ENCODE results near the gene GNA14. TPM values are rescaled to one million over a fixed set of nuclear protein-coding genes. Genes with fewer than 3 reads are reported as not detected.

Gene GNA14
- total RNA-seq, 1 donor from 2014 or later: 0.22 TPM

- TF ChIP-seq, protein P1, sequence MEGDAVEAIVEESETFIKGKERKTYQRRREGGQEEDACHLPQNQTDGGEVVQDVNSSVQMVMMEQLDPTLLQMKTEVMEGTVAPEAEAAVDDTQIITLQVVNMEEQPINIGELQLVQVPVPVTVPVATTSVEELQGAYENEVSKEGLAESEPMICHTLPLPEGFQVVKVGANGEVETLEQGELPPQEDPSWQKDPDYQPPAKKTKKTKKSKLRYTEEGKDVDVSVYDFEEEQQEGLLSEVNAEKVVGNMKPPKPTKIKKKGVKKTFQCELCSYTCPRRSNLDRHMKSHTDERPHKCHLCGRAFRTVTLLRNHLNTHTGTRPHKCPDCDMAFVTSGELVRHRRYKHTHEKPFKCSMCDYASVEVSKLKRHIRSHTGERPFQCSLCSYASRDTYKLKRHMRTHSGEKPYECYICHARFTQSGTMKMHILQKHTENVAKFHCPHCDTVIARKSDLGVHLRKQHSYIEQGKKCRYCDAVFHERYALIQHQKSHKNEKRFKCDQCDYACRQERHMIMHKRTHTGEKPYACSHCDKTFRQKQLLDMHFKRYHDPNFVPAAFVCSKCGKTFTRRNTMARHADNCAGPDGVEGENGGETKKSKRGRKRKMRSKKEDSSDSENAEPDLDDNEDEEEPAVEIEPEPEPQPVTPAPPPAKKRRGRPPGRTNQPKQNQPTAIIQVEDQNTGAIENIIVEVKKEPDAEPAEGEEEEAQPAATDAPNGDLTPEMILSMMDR (IDR thresholded peaks at IDR 0.05): no peak
- DNase-seq (ENCODE audit: low spot score): no peak
- no peak overlapping the region for H3K4me3 Mint-ChIP-seq (ENCODE audit: unreplicated experiment)
- H3K27ac Mint-ChIP-seq (ENCODE audit: unreplicated experiment): no peak overlapping the region
- no peaks in the 10 kb centered on the region for H3K9me3 Mint-ChIP-seq (ENCODE audit: low read depth)
- no peaks in the 10 kb centered on the region for H3K4me1 Mint-ChIP-seq (ENCODE audit: low read depth)
- H3K36me3 Mint-ChIP-seq (ENCODE audit: low read depth): peaks cover 1% of the 10 kb centered on the region
- peaks cover 1% of the 10 kb centered on the region for H3K27me3 Mint-ChIP-seq (ENCODE audit: low read depth)
Observed at GRCh38 chr9:77604316-77604715, 43.8 kb downstream of the GNA14 start.

- TF ChIP-seq, protein P1 (IDR thresholded peaks at IDR 0.05): no peak
- no peaks in the 10 kb centered on the region for H3K9me3 Mint-ChIP-seq (ENCODE audit: low read depth)
- H3K27ac Mint-ChIP-seq (ENCODE audit: unreplicated experiment): no peak overlapping the region
Observed at GRCh38 chr9:77602852-77603251, 45.3 kb downstream of the GNA14 start.

GRCh38 chr9:77601476-77602099 is 46.5 kb downstream of the GNA14 start:
- H3K36me3 Mint-ChIP-seq (ENCODE audit: low read depth): no peaks in the 10 kb centered on the region
- TF ChIP-seq, protein P1 (IDR thresholded peaks at IDR 0.05): no peak
- no peak for DNase-seq (ENCODE audit: low spot score)

More at GRCh38 chr9:77602852-77603251, 45.3 kb downstream of the GNA14 start:
- Mint-ChIP-seq H3K4me1 (ENCODE audit: low read depth) (peaks cover 9% of the 10 kb centered on the region), H3K27me3 (ENCODE audit: low read depth) (no peaks in the 10 kb centered on the region), H3K4me3 (ENCODE audit: unreplicated experiment) (no peak overlapping the region), H3K36me3 (ENCODE audit: low read depth) (no peaks in the 10 kb centered on the region)
- no peak for DNase-seq (ENCODE audit: low spot score)

DNA sequence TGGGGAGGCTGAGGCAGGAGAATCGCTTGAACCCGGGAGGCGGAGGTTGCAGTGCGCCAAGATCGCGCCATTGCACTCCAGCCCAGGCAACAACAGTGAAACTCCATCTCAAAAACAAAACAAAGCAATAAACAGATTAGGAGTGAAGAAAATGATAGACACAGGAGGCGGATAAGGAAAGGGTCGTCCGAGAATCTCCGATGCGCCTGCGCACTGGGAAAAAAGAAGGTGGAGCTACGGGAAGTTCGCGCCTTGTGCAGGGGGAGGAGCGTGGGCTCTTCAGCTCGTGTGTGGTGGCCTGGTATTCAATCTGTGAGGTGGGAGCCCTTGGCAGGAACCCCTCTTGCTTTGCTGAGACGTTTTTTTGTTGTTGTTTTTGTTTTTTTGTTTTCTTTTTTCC is 47.3 kb downstream of the GNA14 start:
- TF ChIP-seq, protein P1 (IDR thresholded peaks at IDR 0.05): no peak
- Mint-ChIP-seq H3K9me3 (ENCODE audit: low read depth) (no peaks in the 10 kb centered on the region), H3K27me3 (ENCODE audit: low read depth) (no peaks in the 10 kb centered on the region), H3K27ac (ENCODE audit: unreplicated experiment) (no peak overlapping the region), H3K4me3 (ENCODE audit: unreplicated experiment) (no peak overlapping the region), H3K4me1 (ENCODE audit: low read depth) (peaks cover 15% of the 10 kb centered on the region), H3K36me3 (ENCODE audit: low read depth) (no peaks in the 10 kb centered on the region)
- DNase-seq (ENCODE audit: low spot score): no peak

More at GRCh38 chr9:77601476-77602099, 46.5 kb downstream of the GNA14 start:
- Mint-ChIP-seq H3K9me3 (ENCODE audit: low read depth) (no peaks in the 10 kb centered on the region), H3K4me3 (ENCODE audit: unreplicated experiment) (no peak overlapping the region), H3K4me1 (ENCODE audit: low read depth) (peaks cover 15% of the 10 kb centered on the region), H3K27ac (ENCODE audit: unreplicated experiment) (no peak overlapping the region), H3K27me3 (ENCODE audit: low read depth) (no peaks in the 10 kb centered on the region)

GRCh38 chr9:77599492-77599891 is 48.6 kb downstream of the GNA14 start:
- Mint-ChIP-seq H3K27ac (ENCODE audit: unreplicated experiment) (no peak overlapping the region), H3K27me3 (ENCODE audit: low read depth) (no peaks in the 10 kb centered on the region), H3K4me1 (ENCODE audit: low read depth) (peaks cover 15% of the 10 kb centered on the region), H3K9me3 (ENCODE audit: low read depth) (no peaks in the 10 kb centered on the region), H3K36me3 (ENCODE audit: low read depth) (no peaks in the 10 kb centered on the region), H3K4me3 (ENCODE audit: unreplicated experiment) (no peak overlapping the region)
- no peak for DNase-seq (ENCODE audit: low spot score)
- TF ChIP-seq, protein P1 (IDR thresholded peaks at IDR 0.05): no peak

All from chondrocyte (in vitro differentiated cells).